H1 (cell line): ENCODE results near the gene TMCC3. TPM values are rescaled to one million over a fixed set of nuclear protein-coding genes. Genes with fewer than 3 reads are reported as not detected.

ENCODE experiments used
- CTCF ChIA-PET: fragments of 300-600 bp; sonication (Branson Sonifier 250); formaldehyde crosslinking; loops from one replicate; lab custom pipeline; 2021; ENCODE audit not compliant: partially characterized antibody; lab: Charles Lee
- POLR2A ChIA-PET: fragments of 300-600 bp; sonication (Branson Sonifier 250); formaldehyde crosslinking; loops from one replicate; lab custom pipeline; 2021; ENCODE audit warnings: inconsistent platforms; ENCODE audit not compliant: partially characterized antibody; lab: Charles Lee
- DNase-seq, 2 experiments: peaks; one replicate each; pipeline versions ENCODE4 v3.0.0 to v3.0.0-alpha.2; 2010 to 2022; ENCODE audit warnings: low spot score in 2 of 2, low read depth in 1 of 2, mixed read lengths in 1 of 2
- FAIRE-seq: peaks from 2 replicates; lab custom pipeline; 2011; peaks lifted over from hg19 to GRCh38; lab: Jason Lieb, UNC
- H2AFZ ChIP-seq: 2 replicates; pipeline ENCODE4 v1.8.1; 2012; ENCODE audit warnings: low read length, inconsistent platforms
- H2AK5ac ChIP-seq: 2 replicates; pipeline ENCODE4 v1.6.1; 2013; ENCODE audit warnings: low read depth, low read length
- H2BK120ac ChIP-seq: replicated peaks from 2 replicates; pipeline ENCODE3; 2013; ENCODE audit warnings: low read depth, low read length, inconsistent platforms
- H2BK12ac ChIP-seq: 2 replicates; pipeline ENCODE4 v1.6.1; 2013; ENCODE audit warnings: low read depth, low read length
- H2BK15ac ChIP-seq: 2 replicates; pipeline ENCODE4 v1.6.1; 2013; ENCODE audit warnings: low read length
- H2BK20ac ChIP-seq: 2 replicates; pipeline ENCODE4 v1.6.1; 2013; ENCODE audit warnings: low read length
- H2BK5ac ChIP-seq: 2 replicates; pipeline ENCODE4 v1.6.1; 2013; ENCODE audit warnings: low read depth, low read length
- H3K14ac ChIP-seq: 2 replicates; pipeline ENCODE4 v1.6.1; 2013; ENCODE audit warnings: inconsistent platforms; ENCODE audit not compliant: insufficient read length
- H3K18ac ChIP-seq: 2 replicates; pipeline ENCODE4 v1.6.1; 2013; ENCODE audit warnings: low read length; ENCODE audit errors: extremely low read depth
- H3K23ac ChIP-seq: 2 replicates; pipeline ENCODE4 v1.6.1; 2013; ENCODE audit warnings: inconsistent platforms; ENCODE audit not compliant: insufficient read length
- H3K23me2 ChIP-seq: 2 replicates; pipeline ENCODE4 v1.6.1; 2013; ENCODE audit warnings: low read depth, low read length
- H3K27ac ChIP-seq: 2 replicates; pipeline ENCODE4 v1.6.1; 2011; ENCODE audit warnings: low read depth, low read length, inconsistent platforms
- H3K27me3 ChIP-seq, 4 experiments: replicated peaks in 1 of 4; 1 replicate in 1 of 4; 2 replicates in 3 of 4; pipeline versions ENCODE4 v1.6.1 to v1.8.1; 2011 to 2013; ENCODE audit warnings: low read length in 3 of 4, mild to moderate bottlenecking in 3 of 4, inconsistent platforms in 2 of 4, mixed read lengths in 2 of 4, moderate library complexity in 1 of 4; ENCODE audit not compliant: control insufficient read depth in 3 of 4, insufficient read depth in 3 of 4; ENCODE audit errors: extremely low read depth in 1 of 4
- H3K36me3 ChIP-seq, 4 experiments: 2 replicates each; pipeline versions ENCODE4 v1.6.1 to v1.8.1; 2011 to 2013; ENCODE audit warnings: mild to moderate bottlenecking in 4 of 4, low read length in 3 of 4, moderate library complexity in 2 of 4, control low read depth in 1 of 4, inconsistent platforms in 1 of 4; ENCODE audit not compliant: insufficient read depth in 4 of 4, control insufficient read depth in 2 of 4
- H3K4ac ChIP-seq: replicated peaks from 2 replicates; pipeline ENCODE3; 2013; ENCODE audit warnings: low read length, low read depth, mixed read lengths, inconsistent platforms; ENCODE audit not compliant: insufficient read length
- H3K4me1 ChIP-seq, 4 experiments: replicated peaks in 1 of 4; 1 replicate in 1 of 4; 2 replicates in 3 of 4; pipeline versions ENCODE4 v1.6.1 to v1.8.1; 2011 to 2013; ENCODE audit warnings: low read length in 3 of 4, inconsistent platforms in 2 of 4, mixed read lengths in 1 of 4; ENCODE audit not compliant: insufficient read depth in 4 of 4, control insufficient read depth in 3 of 4
- H3K4me2 ChIP-seq, 2 experiments: 2 replicates each; pipeline versions ENCODE4 v1.6.1 to v1.8.1; 2011 to 2013; ENCODE audit warnings: low read depth in 2 of 2, low read length in 2 of 2, control low read depth in 1 of 2, inconsistent platforms in 1 of 2, mild to moderate bottlenecking in 1 of 2; ENCODE audit not compliant: insufficient read depth in 1 of 2
- H3K4me3 ChIP-seq, 4 experiments: fragments of 200-600, 300-600 bp in 1 of 4; sonication (generic), shearing (Covaris generic), sonication (Bioruptor Twin) in 1 of 4; 2 replicates each; pipeline versions ENCODE4 v1.5.1 to v1.8.1; 2011 to 2016; ENCODE audit warnings: low read length in 4 of 4, low read depth in 3 of 4, control low read depth in 2 of 4, inconsistent platforms in 2 of 4, mild to moderate bottlenecking in 2 of 4, mixed read lengths in 1 of 4, moderate library complexity in 1 of 4; ENCODE audit not compliant: insufficient read depth in 2 of 4; ENCODE audit errors: extremely low read depth in 1 of 4
- H3K56ac ChIP-seq: replicated peaks from 2 replicates; pipeline ENCODE3; 2013; ENCODE audit warnings: low read depth, mild to moderate bottlenecking, mixed read lengths, low read length, inconsistent platforms; ENCODE audit not compliant: insufficient read length
- H3K79me1 ChIP-seq: 2 replicates; pipeline ENCODE4 v1.6.1; 2013; ENCODE audit warnings: low read depth, low read length, control low read depth
- H3K79me2 ChIP-seq, 2 experiments: 2 replicates each; pipeline versions ENCODE4 v1.6.1 to v1.8.1; 2012 to 2013; ENCODE audit warnings: low read length in 2 of 2, mild to moderate bottlenecking in 2 of 2, inconsistent platforms in 1 of 2; ENCODE audit not compliant: insufficient read depth in 2 of 2, control insufficient read depth in 1 of 2
- H3K9ac ChIP-seq, 4 experiments: replicated peaks in 1 of 4; 1 replicate in 1 of 4; 2 replicates in 3 of 4; pipeline versions ENCODE4 v1.6.1 to v1.8.1; 2011 to 2013; ENCODE audit warnings: low read depth in 3 of 4, low read length in 3 of 4, control low read depth in 2 of 4, mild to moderate bottlenecking in 2 of 4, moderate library complexity in 2 of 4, inconsistent platforms in 1 of 4; ENCODE audit errors: extremely low read depth in 1 of 4
- H3K9me3 ChIP-seq, 2 experiments: 2 replicates each; pipeline versions ENCODE4 v1.6.1 to v1.8.1; 2012 to 2013; ENCODE audit warnings: mild to moderate bottlenecking in 2 of 2, moderate library complexity in 2 of 2, control low read depth in 1 of 2, inconsistent platforms in 1 of 2, low read depth in 1 of 2, low read length in 1 of 2, mixed read lengths in 1 of 2; ENCODE audit not compliant: insufficient read depth in 2 of 2
- H4K20me1 ChIP-seq, 2 experiments: replicated peaks in 1 of 2; 2 replicates each; pipeline versions ENCODE3 to v1.8.1; 2011 to 2013; ENCODE audit warnings: inconsistent platforms in 2 of 2, low read length in 2 of 2, mild to moderate bottlenecking in 1 of 2; ENCODE audit not compliant: insufficient read depth in 2 of 2, control insufficient read depth in 1 of 2
- H4K5ac ChIP-seq: 2 replicates; pipeline ENCODE4 v1.6.1; 2013; ENCODE audit warnings: low read length, low read depth, mixed read lengths, inconsistent platforms; ENCODE audit not compliant: insufficient read length
- H4K8ac ChIP-seq: 2 replicates; pipeline ENCODE4 v1.8.0; 2013; ENCODE audit warnings: mild to moderate bottlenecking, moderate library complexity, low read length, inconsistent platforms; ENCODE audit not compliant: insufficient read depth; ENCODE audit errors: extremely low read depth
- H4K91ac ChIP-seq: replicated peaks from 2 replicates; pipeline ENCODE3; 2013; ENCODE audit warnings: low read length, mixed read lengths, inconsistent platforms; ENCODE audit not compliant: insufficient read length
- ASH2L ChIP-seq: fragments of 200-600, 300-600 bp; sonication (generic); IDR thresholded peaks from one replicate; pipeline ENCODE4 v1.7.1; 2017; ENCODE audit warnings: low read length
- SIN3A ChIP-seq, 2 experiments: IDR thresholded peaks in 1 of 2; conservative IDR thresholded peaks in 1 of 2; 2 replicates each; pipeline ENCODE4 v1.6.1; 2011 to 2012; ENCODE audit warnings: low read length in 2 of 2, improper control_type of control experiment in 1 of 2, low read depth in 1 of 2, mild to moderate bottlenecking in 1 of 2
- SRF ChIP-seq: IDR thresholded peaks from 2 replicates; pipeline ENCODE4 v1.6.1; 2011; ENCODE audit warnings: mild to moderate bottlenecking, low read depth, low read length, moderate library complexity
- TEAD4 ChIP-seq: IDR thresholded peaks from 2 replicates; pipeline ENCODE4 v1.6.1; 2012; ENCODE audit warnings: low read depth, low read length, inconsistent platforms, mixed read lengths
- WGBS, 2 experiments: shearing (Covaris generic) in 1 of 2; methylation state at CpG; one replicate each; pipeline versions ENCODE4 v1.1.6 to v1.1.7; 2013 to 2015; ENCODE audit warnings: low lambda C conversion rate in 2 of 2, mixed read lengths in 2 of 2, inconsistent platforms in 1 of 2, low coverage in 1 of 2, missing lambda C conversion rate in 1 of 2; ENCODE audit not compliant: insufficient replicate concordance in 2 of 2, insufficient coverage in 1 of 2, insufficient read length in 1 of 2; ENCODE audit errors: extremely low coverage in 1 of 2, missing lambda C conversion rate in 1 of 2; 5-methylcytosine and 5-hydroxymethylcytosine counted together
- polyA plus RNA-seq, 7 experiments: library from polyadenylated mRNA; depleted of rRNA in 3 of 7; stranded (reverse) in 5 of 7; unstranded in 2 of 7; fragments of >200 nt in 5 of 7; fragments of 200-250 nt in 2 of 7; gene quantifications; 1 replicate in 5 of 7; 2 replicates in 1 of 7; 4 replicates in 1 of 7; pipeline versions ENCODE4 v1.2.1 to v1.2.3, GENCODE V29; 2011 to 2013; ENCODE audit warnings: missing spikeins in 2 of 7, mixed read lengths in 2 of 7
- total RNA-seq: library from RNA; stranded (reverse); fragmentation: NEBNext Ultra II Directional; extraction: Animal tissue kit (Norgen Biotek cat#: 25700); gene quantifications from 2 replicates; pipeline ENCODE4 v1.2.1, GENCODE V29; 2021

Gene TMCC3
- total and polyA plus RNA-seq, 2 of the 8 experiments (the other 6 are each of a cell fraction or from before 2014, with no cell fraction given) = 1.7 to 4.1 TPM

DNA sequence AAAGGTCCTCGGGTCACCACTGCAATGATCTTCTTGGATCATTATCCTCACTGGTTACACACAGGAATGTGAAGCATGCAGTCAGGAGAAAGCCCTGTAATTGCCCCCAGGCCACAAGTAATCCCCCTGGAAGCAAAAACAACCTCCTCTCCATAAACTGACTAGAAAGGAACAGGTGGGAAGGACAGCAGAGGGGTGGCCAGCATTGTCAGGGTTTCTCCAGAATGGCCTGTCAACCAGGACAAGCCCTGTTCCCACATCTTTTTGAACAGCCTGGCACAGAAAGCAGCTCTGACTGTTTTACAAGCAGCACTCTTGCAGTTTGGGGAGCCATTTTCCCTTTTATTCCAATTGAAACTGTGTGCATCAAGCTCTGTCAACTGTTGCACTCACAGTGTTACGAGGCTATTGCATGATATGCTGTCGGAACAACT is 36.1 kb downstream of the TMCC3 start:
- no peak overlapping the region for H2BK20ac ChIP-seq
- no peak overlapping the region for H4K8ac ChIP-seq
- no peaks in the 10 kb centered on the region for H3K23me2 ChIP-seq
- H3K4me2 ChIP-seq = no peak overlapping the region; a peak in 1 of 4 replicates
- WGBS, 2 experiments = 93% methylated on average over 3 of the region's 3 CpGs; no CpG with 5 or more reads in 1 of the 2 experiments
- H3K79me2 ChIP-seq = no peaks in the 10 kb centered on the region
- no peak overlapping the region for H3K56ac ChIP-seq
- no peak overlapping the region for H3K14ac ChIP-seq
- no peak overlapping the region for H4K91ac ChIP-seq
- H3K27me3 ChIP-seq = no peaks in the 10 kb centered on the region
- TF ChIP-seq SIN3A (conservative IDR thresholded peaks at IDR 0.05 in 1 of 2, IDR thresholded peaks at IDR 0.05 in 1 of 2; ENCODE audit: low read depth in 1 of 2, low read length in 2 of 2) (no peak), ASH2L (peak; percentile 43), TEAD4 (peak; percentile 83), SRF (no peak)
- H3K4me1 ChIP-seq = peaks cover 2 to 7% (median 5%) of the 10 kb centered on the region in 4 experiments; a peak in 3 of 7 replicates
- no peak overlapping the region for H2BK15ac ChIP-seq
- no peak overlapping the region for H3K4ac ChIP-seq
- H2AFZ ChIP-seq = no peak overlapping the region
- peak overlapping the region; percentile 86 for H2AK5ac ChIP-seq
- no peak overlapping the region for H2BK120ac ChIP-seq
- H3K27ac ChIP-seq = no peak overlapping the region
- H3K23ac ChIP-seq = no peak overlapping the region
- no peak overlapping the region for H3K18ac ChIP-seq
- H2BK5ac ChIP-seq = no peak overlapping the region
- peak; percentile 7 for FAIRE-seq
- H3K36me3 ChIP-seq = no peaks in the 10 kb centered on the region
- H2BK12ac ChIP-seq = peak overlapping the region; percentile 68; the same call in 1 of the 2 replicates
- no peaks in the 10 kb centered on the region for H3K9me3 ChIP-seq
- H3K4me3 ChIP-seq = no peak overlapping the region
- CTCF ChIA-PET = interaction anchor here (0.6 to 1.9 kb wide), 5 partner anchors 8 to 149 kb away, joined by 3 to 7 read pairs (median 4); no protein-coding TSS in a partner anchor
- H4K5ac ChIP-seq = no peak overlapping the region
- no peak overlapping the region for H3K9ac ChIP-seq
- POLR2A ChIA-PET = interaction anchor here (0.6 to 1.3 kb wide), 2 partner anchors 30 to 791 kb away, joined by 4 read pairs; no protein-coding TSS in a partner anchor
- no peaks in the 10 kb centered on the region for H4K20me1 ChIP-seq
- DNase-seq = peak in 1 of 2 experiments; percentile 31
- no peaks in the 10 kb centered on the region for H3K79me1 ChIP-seq
